ENCODE results near the gene PPP1R17. TPM values are rescaled to one million over a fixed set of nuclear protein-coding genes. Genes with fewer than 3 reads are reported as not detected.

Gene PPP1R17
- total RNA-seq, 1 experiment from 2014 or later, result not detected

- no peak overlapping the region for H3K4me3 Mint-ChIP-seq (ENCODE audit: unreplicated experiment)
- BruUV-seq (replicated peaks), result no TSS peak
- CTCF ChIA-PET, result no interaction called here
Measured at GRCh38 chr7:31669461-31669860, 17.6 kb upstream of the PPP1R17 start.

GRCh38 chr7:31679574-31680305 lies 7.3 kb upstream of the PPP1R17 start:
- Histone ChIP-seq H3K4me1 (no peaks in the 10 kb centered on the region), H3K36me3 (ENCODE audit: control insufficient read depth, insufficient read depth, low read length) (no peaks in the 10 kb centered on the region), H3K4me3 (ENCODE audit: low read depth, low read length) (no peak overlapping the region), H3K27me3 (replicated peaks; ENCODE audit: control insufficient read depth, insufficient read depth, low read length) (no peaks in the 10 kb centered on the region), H3K9me3 (no peaks in the 10 kb centered on the region)
- no peak overlapping the region for H3K27ac Mint-ChIP-seq (ENCODE audit: unreplicated experiment)
- no peaks in the 10 kb centered on the region for H3K36me3 Mint-ChIP-seq (ENCODE audit: insufficient read depth, unreplicated experiment)
- no peaks in the 10 kb centered on the region for H3K9me3 Mint-ChIP-seq (ENCODE audit: unreplicated experiment)
- H3K4me1 Mint-ChIP-seq (ENCODE audit: low read depth, unreplicated experiment), result no peaks in the 10 kb centered on the region
- TF ChIP-seq CTCF (IDR thresholded peaks at IDR 0.05; ENCODE audit: insufficient read depth in 1 of 2, low read depth in 1 of 2, low read length in 1 of 2, severe bottlenecking in 1 of 2, unreplicated experiment in 1 of 2), result no peak
- no TSS peak for BruUV-seq (replicated peaks)
- POLR2A ChIA-PET, result no interaction called here
- DNase-seq, result no peak
- intact Hi-C loops (cut with micrococcal nuclease; ENCODE audit: unreplicated experiment), result no loop called here
- CTCF ChIA-PET, result no interaction called here
- peaks cover 33% of the 10 kb centered on the region for H3K27me3 Mint-ChIP-seq (ENCODE audit: insufficient read depth, unreplicated experiment)
- H3K4me3 Mint-ChIP-seq (ENCODE audit: unreplicated experiment), result no peak overlapping the region

More at GRCh38 chr7:31669461-31669860, 17.6 kb upstream of the PPP1R17 start:
- no peaks in the 10 kb centered on the region for H3K27me3 ChIP-seq (replicated peaks; ENCODE audit: control insufficient read depth, insufficient read depth, low read length)
- POLR2A ChIA-PET, result no interaction called here
- no peak overlapping the region for H3K4me3 ChIP-seq (ENCODE audit: low read depth, low read length)
- H3K4me1 ChIP-seq, result no peaks in the 10 kb centered on the region
- intact Hi-C loops (cut with micrococcal nuclease; ENCODE audit: unreplicated experiment), result no loop called here
- H3K9me3 Mint-ChIP-seq (ENCODE audit: unreplicated experiment), result no peaks in the 10 kb centered on the region
- H3K27me3 Mint-ChIP-seq (ENCODE audit: insufficient read depth, unreplicated experiment), result peaks cover 21% of the 10 kb centered on the region
- no peak overlapping the region for H3K27ac Mint-ChIP-seq (ENCODE audit: unreplicated experiment)
- DNase-seq, result no peak
- no peak for TF ChIP-seq CTCF (IDR thresholded peaks at IDR 0.05; ENCODE audit: insufficient read depth in 1 of 2, low read depth in 1 of 2, low read length in 1 of 2, severe bottlenecking in 1 of 2, unreplicated experiment in 1 of 2)
- H3K9me3 ChIP-seq, result no peaks in the 10 kb centered on the region
- no peaks in the 10 kb centered on the region for H3K36me3 Mint-ChIP-seq (ENCODE audit: insufficient read depth, unreplicated experiment)
- no peaks in the 10 kb centered on the region for H3K36me3 ChIP-seq (ENCODE audit: control insufficient read depth, insufficient read depth, low read length)
- no peaks in the 10 kb centered on the region for H3K4me1 Mint-ChIP-seq (ENCODE audit: low read depth, unreplicated experiment)

- Mint-ChIP-seq H3K36me3 (ENCODE audit: insufficient read depth, unreplicated experiment) (no peaks in the 10 kb centered on the region), H3K4me3 (ENCODE audit: unreplicated experiment) (no peak overlapping the region), H3K27ac (ENCODE audit: unreplicated experiment) (no peak overlapping the region), H3K4me1 (ENCODE audit: low read depth, unreplicated experiment) (no peaks in the 10 kb centered on the region), H3K27me3 (ENCODE audit: insufficient read depth, unreplicated experiment) (peaks cover 36% of the 10 kb centered on the region), H3K9me3 (ENCODE audit: unreplicated experiment) (no peaks in the 10 kb centered on the region)
- POLR2A ChIA-PET, result no interaction called here
- CTCF ChIA-PET, result no interaction called here
- TF ChIP-seq CTCF (IDR thresholded peaks at IDR 0.05; ENCODE audit: insufficient read depth in 1 of 2, low read depth in 1 of 2, low read length in 1 of 2, severe bottlenecking in 1 of 2, unreplicated experiment in 1 of 2), result no peak
- no TSS peak for BruUV-seq (replicated peaks)
- no peaks in the 10 kb centered on the region for H3K27me3 ChIP-seq (replicated peaks; ENCODE audit: control insufficient read depth, insufficient read depth, low read length)
- H3K4me3 ChIP-seq (ENCODE audit: low read depth, low read length), result no peak overlapping the region
- no peaks in the 10 kb centered on the region for H3K9me3 ChIP-seq
- no peaks in the 10 kb centered on the region for H3K36me3 ChIP-seq (ENCODE audit: control insufficient read depth, insufficient read depth, low read length)
- intact Hi-C loops (cut with micrococcal nuclease; ENCODE audit: unreplicated experiment), result no loop called here
- DNase-seq, result no peak
- H3K4me1 ChIP-seq, result no peaks in the 10 kb centered on the region
Measured at GRCh38 chr7:31683445-31684225, 3.4 kb upstream of the PPP1R17 start.
